Astrocyte (in vitro differentiated cells and primary cell): ENCODE measurements around the gene METRN. TPM values are rescaled to one million over a fixed set of nuclear protein-coding genes. Genes with fewer than 3 reads are reported as not detected.

ENCODE experiments used
- DNase-seq: peaks from one replicate; pipeline ENCODE4 v3.0.0-alpha.2; 2010; ENCODE audit warnings: low read depth
- FAIRE-seq: peaks from 2 replicates; lab custom pipeline; 2011; peaks lifted over from hg19 to GRCh38; lab: Jason Lieb, UNC
- H2AFZ ChIP-seq: 2 replicates; pipeline ENCODE4 v1.6.0; 2012; ENCODE audit warnings: low read depth, low read length, inconsistent platforms
- H3K27ac ChIP-seq: 2 replicates; pipeline ENCODE4 v1.5.1; 2011; ENCODE audit warnings: low read depth, low read length, inconsistent platforms
- H3K27me3 ChIP-seq: 2 replicates; pipeline ENCODE4 v1.6.0; 2011; ENCODE audit warnings: low read length, inconsistent platforms; ENCODE audit not compliant: insufficient read depth
- H3K36me3 ChIP-seq: 2 replicates; pipeline ENCODE4 v1.5.1; 2011; ENCODE audit warnings: low read length, inconsistent platforms; ENCODE audit not compliant: insufficient read depth
- H3K4me1 ChIP-seq: 2 replicates; pipeline ENCODE4 v1.5.1; 2011; ENCODE audit warnings: low read length, inconsistent platforms; ENCODE audit not compliant: insufficient read depth
- H3K4me2 ChIP-seq: 2 replicates; pipeline ENCODE4 v1.6.0; 2012; ENCODE audit warnings: low read length, inconsistent platforms
- H3K4me3 ChIP-seq: 2 replicates; pipeline ENCODE4 v1.5.1; 2011; ENCODE audit warnings: low read depth, mild to moderate bottlenecking, low read length, inconsistent platforms; ENCODE audit not compliant: insufficient read depth
- H3K79me2 ChIP-seq: 2 replicates; pipeline ENCODE4 v1.6.0; 2012; ENCODE audit warnings: mild to moderate bottlenecking, low read length, inconsistent platforms; ENCODE audit not compliant: insufficient read depth
- H3K9ac ChIP-seq: 2 replicates; pipeline ENCODE4 v1.6.0; 2012; ENCODE audit warnings: mild to moderate bottlenecking, low read length, inconsistent platforms
- H3K9me3 ChIP-seq: 2 replicates; pipeline ENCODE4 v1.5.1; 2012; ENCODE audit warnings: low read depth, mild to moderate bottlenecking, low read length, inconsistent platforms; ENCODE audit not compliant: insufficient read depth
- H4K20me1 ChIP-seq: 2 replicates; pipeline ENCODE4 v1.6.0; 2012; ENCODE audit warnings: low read length, inconsistent platforms; ENCODE audit not compliant: insufficient read depth
- H3K27ac Mint-ChIP-seq: one replicate; pipeline ENCODE4 v1.8.0; 2021; ENCODE audit warnings: mild to moderate bottlenecking, mixed read lengths; ENCODE audit not compliant: unreplicated experiment
- H3K27me3 Mint-ChIP-seq: one replicate; pipeline ENCODE4 v1.8.0; 2021; ENCODE audit warnings: low read depth, mixed read lengths; ENCODE audit not compliant: unreplicated experiment
- H3K36me3 Mint-ChIP-seq: one replicate; pipeline ENCODE4 v1.8.0; 2021; ENCODE audit warnings: low read depth, mixed read lengths; ENCODE audit not compliant: unreplicated experiment
- H3K4me1 Mint-ChIP-seq: one replicate; pipeline ENCODE4 v1.8.0; 2021; ENCODE audit warnings: low read depth, mixed read lengths; ENCODE audit not compliant: unreplicated experiment
- H3K4me3 Mint-ChIP-seq: one replicate; pipeline ENCODE4 v1.8.0; 2021; ENCODE audit warnings: mild to moderate bottlenecking, moderate library complexity, mixed read lengths; ENCODE audit not compliant: unreplicated experiment
- H3K9me3 Mint-ChIP-seq: one replicate; pipeline ENCODE4 v1.8.0; 2021; ENCODE audit warnings: mild to moderate bottlenecking, mixed read lengths; ENCODE audit not compliant: unreplicated experiment
- EZH2 ChIP-seq: IDR thresholded peaks from 2 replicates; pipeline ENCODE4 v1.6.1; 2012; ENCODE audit warnings: mild to moderate bottlenecking, low read length, inconsistent platforms; ENCODE audit not compliant: insufficient read depth
- total RNA-seq: library from RNA; stranded (reverse); gene quantifications from 2 replicates; pipeline ENCODE4 v1.2.1, GENCODE V29; 2021
- TF ChIP-seq, protein P1 (sequence below): IDR thresholded peaks from 2 replicates; pipeline ENCODE4 v1.5.1; 2011; ENCODE audit warnings: low read depth, mild to moderate bottlenecking, inconsistent platforms, low read length, moderate library complexity; ENCODE audit not compliant: insufficient read depth

Gene METRN
- total RNA-seq, 1 donor from 2014 or later: 31.5 TPM

GRCh38 chr16:716200-716568 lies 1.3 kb downstream of the METRN start:
- no peak for TF ChIP-seq EZH2
- TF ChIP-seq, protein P1, sequence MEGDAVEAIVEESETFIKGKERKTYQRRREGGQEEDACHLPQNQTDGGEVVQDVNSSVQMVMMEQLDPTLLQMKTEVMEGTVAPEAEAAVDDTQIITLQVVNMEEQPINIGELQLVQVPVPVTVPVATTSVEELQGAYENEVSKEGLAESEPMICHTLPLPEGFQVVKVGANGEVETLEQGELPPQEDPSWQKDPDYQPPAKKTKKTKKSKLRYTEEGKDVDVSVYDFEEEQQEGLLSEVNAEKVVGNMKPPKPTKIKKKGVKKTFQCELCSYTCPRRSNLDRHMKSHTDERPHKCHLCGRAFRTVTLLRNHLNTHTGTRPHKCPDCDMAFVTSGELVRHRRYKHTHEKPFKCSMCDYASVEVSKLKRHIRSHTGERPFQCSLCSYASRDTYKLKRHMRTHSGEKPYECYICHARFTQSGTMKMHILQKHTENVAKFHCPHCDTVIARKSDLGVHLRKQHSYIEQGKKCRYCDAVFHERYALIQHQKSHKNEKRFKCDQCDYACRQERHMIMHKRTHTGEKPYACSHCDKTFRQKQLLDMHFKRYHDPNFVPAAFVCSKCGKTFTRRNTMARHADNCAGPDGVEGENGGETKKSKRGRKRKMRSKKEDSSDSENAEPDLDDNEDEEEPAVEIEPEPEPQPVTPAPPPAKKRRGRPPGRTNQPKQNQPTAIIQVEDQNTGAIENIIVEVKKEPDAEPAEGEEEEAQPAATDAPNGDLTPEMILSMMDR: no peak
- H3K27me3 Mint-ChIP-seq: no peaks in the 10 kb centered on the region
- no peaks in the 10 kb centered on the region for H3K9me3 ChIP-seq
- no peak overlapping the region for H3K27ac Mint-ChIP-seq
- H3K4me3 Mint-ChIP-seq: peak overlapping the region; percentile 80
- no peaks in the 10 kb centered on the region for H3K9me3 Mint-ChIP-seq
- H3K9ac ChIP-seq: peak overlapping the region; percentile 52
- no peak for FAIRE-seq
- peaks cover 6% of the 10 kb centered on the region for H3K4me1 Mint-ChIP-seq
- no peaks in the 10 kb centered on the region for H3K27me3 ChIP-seq
- H3K36me3 ChIP-seq: no peaks in the 10 kb centered on the region
- peak; percentile 29 for DNase-seq
- H3K4me1 ChIP-seq: peaks cover 29% of the 10 kb centered on the region
- no peaks in the 10 kb centered on the region for H3K36me3 Mint-ChIP-seq
- peak overlapping the region; percentile 54 for H3K4me3 ChIP-seq
- H3K27ac ChIP-seq: no peak overlapping the region
- peaks cover 7% of the 10 kb centered on the region for H3K79me2 ChIP-seq
- H2AFZ ChIP-seq: peak overlapping the region; percentile 60
- H3K4me2 ChIP-seq: peak overlapping the region; percentile 90
- H4K20me1 ChIP-seq: peaks cover 37% of the 10 kb centered on the region

DNA sequence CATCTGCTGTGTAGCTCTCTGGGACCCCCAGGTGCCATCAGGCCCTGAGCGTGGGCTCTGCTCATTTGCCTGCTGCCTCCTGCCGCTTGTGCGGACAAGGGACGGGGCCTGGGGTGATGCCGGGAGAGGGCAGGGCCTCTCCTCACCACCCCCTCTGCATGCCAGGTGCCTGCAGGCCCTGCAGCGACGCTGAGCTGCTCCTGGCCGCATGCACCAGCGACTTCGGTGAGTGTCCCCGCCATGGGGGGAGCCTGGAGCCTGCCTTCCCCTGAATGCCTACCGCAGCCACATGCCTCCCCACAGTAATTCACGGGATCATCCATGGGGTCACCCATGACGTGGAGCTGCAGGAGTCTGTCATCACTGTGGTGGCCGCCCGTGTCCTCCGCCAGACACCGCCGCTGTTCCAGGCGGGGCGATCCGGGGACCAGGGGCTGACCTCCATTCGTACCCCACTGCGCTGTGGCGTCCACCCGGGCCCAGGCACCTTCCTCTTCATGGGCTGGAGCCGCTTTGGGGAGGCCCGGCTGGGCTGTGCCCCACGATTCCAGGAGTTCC lies 1.9 kb downstream of the METRN start:
- Histone ChIP-seq H3K27ac (no peak overlapping the region), H3K9ac (no peak overlapping the region), H3K4me2 (peak overlapping the region; percentile 90), H3K4me1 (peaks cover 35% of the 10 kb centered on the region), H2AFZ (no peak overlapping the region), H3K9me3 (no peaks in the 10 kb centered on the region), H3K27me3 (no peaks in the 10 kb centered on the region), H3K36me3 (no peaks in the 10 kb centered on the region), H4K20me1 (peaks cover 41% of the 10 kb centered on the region), H3K4me3 (no peak overlapping the region), H3K79me2 (peaks cover 7% of the 10 kb centered on the region)
- DNase-seq (no peak), FAIRE-seq (no peak)
- H3K27me3 Mint-ChIP-seq: no peaks in the 10 kb centered on the region
- peak overlapping the region; percentile 80 for H3K4me3 Mint-ChIP-seq
- TF ChIP-seq, protein P1: no peak
- no peak for TF ChIP-seq EZH2
- peaks cover 5% of the 10 kb centered on the region for H3K4me1 Mint-ChIP-seq
- H3K27ac Mint-ChIP-seq: no peak overlapping the region
- no peaks in the 10 kb centered on the region for H3K36me3 Mint-ChIP-seq
- no peaks in the 10 kb centered on the region for H3K9me3 Mint-ChIP-seq

DNA sequence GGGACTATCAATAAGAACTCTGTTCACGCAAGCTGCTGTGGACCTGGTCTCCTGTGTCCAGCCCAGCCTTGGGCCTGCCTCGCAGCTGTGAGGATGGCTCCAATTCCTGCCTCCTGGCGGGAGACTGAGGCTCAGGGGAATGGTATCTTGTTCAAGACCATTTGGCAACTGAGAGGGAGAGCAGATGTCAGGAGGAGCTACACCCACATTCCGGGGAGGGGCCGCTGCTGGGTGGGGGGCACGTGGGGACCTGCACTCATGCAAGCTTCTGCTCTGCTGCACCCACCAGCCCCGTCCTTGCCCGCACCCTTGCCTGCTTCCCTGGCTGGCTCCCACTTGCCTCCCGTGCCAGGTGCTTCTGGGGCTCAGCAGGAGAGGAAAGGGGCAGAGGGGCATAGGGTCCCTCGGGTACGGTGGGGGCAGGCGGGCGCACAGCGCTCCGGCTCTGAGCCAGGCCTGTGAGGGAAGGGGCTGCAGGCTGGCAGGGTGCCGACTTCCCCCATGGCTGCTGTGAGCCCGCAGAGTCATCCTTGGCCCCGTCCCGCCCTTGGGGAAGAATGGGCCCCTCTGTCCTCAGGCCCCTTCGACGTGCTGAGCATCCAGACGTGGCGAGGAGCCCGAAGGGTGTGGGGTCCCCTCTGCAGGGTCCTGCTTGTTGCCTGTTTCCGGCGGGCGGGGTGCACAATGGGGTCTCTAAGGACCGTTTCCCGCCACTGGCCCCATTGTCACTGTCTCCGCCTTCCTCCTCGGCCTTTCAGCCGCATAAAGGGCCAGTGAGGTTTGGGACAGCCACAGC lies 2.7 kb downstream of the METRN start:
- H3K36me3 ChIP-seq: no peaks in the 10 kb centered on the region
- no peak overlapping the region for H3K27ac ChIP-seq
- no peak overlapping the region for H3K9ac ChIP-seq
- H3K27me3 Mint-ChIP-seq: no peaks in the 10 kb centered on the region
- no peaks in the 10 kb centered on the region for H3K36me3 Mint-ChIP-seq
- no peaks in the 10 kb centered on the region for H3K27me3 ChIP-seq
- H3K4me2 ChIP-seq: no peak overlapping the region
- H3K9me3 ChIP-seq: no peaks in the 10 kb centered on the region
- no peak overlapping the region for H2AFZ ChIP-seq
- H3K9me3 Mint-ChIP-seq: no peaks in the 10 kb centered on the region
- TF ChIP-seq EZH2: no peak
- TF ChIP-seq, protein P1: no peak
- H4K20me1 ChIP-seq: peaks cover 43% of the 10 kb centered on the region
- peaks cover 3% of the 10 kb centered on the region for H3K4me1 Mint-ChIP-seq
- DNase-seq (no peak), FAIRE-seq (no peak)
- no peak overlapping the region for H3K4me3 Mint-ChIP-seq
- no peak overlapping the region for H3K27ac Mint-ChIP-seq
- H3K4me3 ChIP-seq: no peak overlapping the region
- H3K4me1 ChIP-seq: peaks cover 38% of the 10 kb centered on the region
- H3K79me2 ChIP-seq: peaks cover 7% of the 10 kb centered on the region
